GM04503 (cell line): ENCODE results near the gene MAP3K15.

ENCODE experiments used
- DNase-seq: peaks from one replicate; pipeline ENCODE4 v3.0.0-alpha.2; 2012; ENCODE audit warnings: low read depth

MAP3K15 gene

DNA sequence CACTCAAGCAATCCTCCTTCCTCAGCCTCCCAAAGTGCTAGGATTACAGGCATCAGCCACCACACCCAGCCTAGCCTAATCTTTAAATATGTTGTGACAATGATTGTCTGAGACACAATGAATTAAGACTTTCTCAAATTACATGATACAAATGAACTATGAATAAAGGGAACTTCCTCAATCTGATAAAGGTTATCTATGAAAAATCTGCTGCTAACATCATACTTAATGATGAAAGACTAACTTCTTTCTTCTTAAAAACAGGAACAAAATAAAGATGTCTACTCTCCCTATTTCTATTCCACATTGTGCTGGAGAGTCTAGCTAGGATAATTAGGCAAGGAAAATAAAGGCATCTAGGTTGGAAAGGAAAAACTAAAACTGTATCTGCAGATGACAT is 111.6 kb downstream of the MAP3K15 start:
- no peak for DNase-seq

GRCh38 chrX:19392703-19393102 is 122.6 kb downstream of the MAP3K15 start:
- DNase-seq: no peak

DNA sequence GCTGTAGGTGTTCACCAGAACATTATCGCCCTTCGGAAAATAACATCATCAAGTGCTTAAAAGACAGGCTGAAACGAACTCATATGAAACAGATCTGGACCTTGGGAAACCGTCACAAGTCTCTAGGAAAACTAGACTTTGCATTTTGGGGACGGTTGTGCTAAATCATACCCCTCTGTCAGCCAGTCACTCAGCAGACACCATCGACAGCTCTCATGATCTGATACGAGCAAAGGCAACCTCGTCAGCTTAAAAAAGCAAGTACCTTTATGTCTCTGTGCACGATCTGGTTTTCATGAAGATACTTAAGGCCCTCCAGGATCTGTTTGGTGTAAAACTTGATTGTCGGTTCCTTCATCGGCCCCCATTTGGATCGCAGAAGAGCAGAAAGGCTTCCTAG is 123.2 kb downstream of the MAP3K15 start:
- no peak for DNase-seq

GRCh38 chrX:19389227-19389845 is 126.0 kb downstream of the MAP3K15 start:
- no peak for DNase-seq

GRCh38 chrX:19388741-19389140 is 126.6 kb downstream of the MAP3K15 start:
- no peak for DNase-seq

DNA sequence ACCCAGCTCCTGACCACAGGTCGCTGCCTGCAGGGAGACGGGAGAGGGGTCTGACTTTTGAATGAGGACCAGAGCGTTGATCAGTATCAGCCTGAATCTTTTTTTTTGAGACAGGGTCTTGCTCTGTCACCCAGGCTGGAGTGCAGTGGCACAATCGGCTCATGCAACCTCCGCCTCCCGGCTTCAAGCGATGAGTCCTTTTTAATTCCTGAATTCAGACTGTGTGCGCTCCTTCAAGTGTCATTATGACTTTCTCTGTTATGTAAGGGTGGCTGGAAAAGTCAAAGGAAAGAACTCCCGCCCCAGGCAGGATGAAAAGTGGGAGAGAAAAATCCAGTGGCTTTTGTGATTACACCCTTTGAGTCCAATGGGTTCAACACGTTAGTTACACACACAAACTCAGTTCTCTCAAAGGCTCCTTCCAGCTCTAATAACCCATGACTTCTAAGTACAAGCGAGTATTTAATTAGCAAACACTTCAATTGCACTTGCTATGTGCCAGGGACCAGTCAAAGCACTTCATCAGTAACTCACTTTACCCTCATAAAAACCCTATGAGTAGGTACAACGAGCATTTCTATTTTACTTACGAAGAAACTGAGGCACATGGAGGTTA is 127.1 kb downstream of the MAP3K15 start:
- DNase-seq: no peak

DNA sequence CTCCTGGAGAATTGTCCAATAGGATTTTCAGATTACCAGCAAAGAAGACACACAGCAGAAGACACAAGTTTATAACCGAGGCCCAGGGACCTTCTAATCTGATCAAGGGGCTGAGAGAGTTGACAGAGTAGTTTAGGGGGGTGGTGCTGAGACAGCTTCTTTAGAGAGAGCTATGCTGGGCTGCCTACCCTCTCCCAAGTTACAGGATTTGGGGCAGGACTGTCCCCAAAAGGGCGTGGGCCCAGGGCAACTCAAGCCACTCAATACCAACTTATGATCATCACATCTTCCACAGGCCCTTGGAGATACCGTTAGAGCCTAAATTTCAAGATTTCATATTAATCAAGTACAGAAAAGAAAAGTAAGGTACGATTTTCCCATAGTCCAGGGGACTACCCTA is 128.6 kb downstream of the MAP3K15 start:
- no peak for DNase-seq

DNA sequence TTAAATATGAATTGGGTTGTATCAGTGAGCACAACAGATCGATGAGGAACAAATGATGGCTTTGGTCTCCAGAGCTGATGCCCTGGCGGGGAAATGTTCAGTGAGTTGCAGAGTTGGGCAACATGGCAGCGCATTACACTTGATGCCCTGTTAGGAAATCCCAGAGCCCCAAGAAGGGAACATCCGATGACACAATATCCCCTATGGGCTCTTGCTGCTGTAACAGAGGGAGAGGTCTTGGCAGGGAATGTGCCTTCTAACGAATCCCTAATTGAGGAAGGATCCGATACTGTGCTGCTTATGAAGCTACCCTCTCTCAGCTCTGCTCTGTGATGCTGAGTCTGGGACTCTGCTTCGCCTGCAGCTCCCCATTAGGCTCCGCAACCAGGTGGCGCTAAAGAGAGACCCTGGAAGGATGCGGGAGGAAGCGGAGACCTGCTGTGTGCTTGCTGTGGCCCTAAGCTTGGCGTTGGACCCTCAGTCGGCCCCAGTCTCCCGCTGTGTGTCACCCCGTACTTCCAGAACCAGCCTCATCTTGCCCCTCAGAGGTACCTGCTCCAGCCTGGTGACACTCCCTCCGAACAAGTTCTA is 132.7 kb downstream of the MAP3K15 start:
- DNase-seq: no peak

DNA sequence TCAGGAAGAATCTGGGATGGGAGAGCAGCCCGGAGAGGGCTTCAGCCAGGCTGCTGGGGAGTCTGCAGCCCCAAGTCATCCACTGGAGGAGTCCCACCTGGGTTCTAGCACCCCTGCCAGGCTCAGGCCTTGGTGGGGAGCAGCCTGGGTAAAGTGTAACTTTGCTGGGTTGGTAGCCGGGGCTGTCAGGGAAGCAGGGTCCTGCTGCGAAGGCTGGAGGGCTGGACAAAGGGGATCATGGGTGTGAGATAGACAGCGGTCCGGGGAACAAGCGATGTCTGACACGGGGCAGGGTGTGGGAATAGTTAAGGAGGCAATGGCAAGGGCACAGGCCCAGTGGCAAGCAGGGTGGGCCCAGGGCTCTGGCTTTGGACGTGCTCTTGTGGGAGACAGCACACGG is 134.0 kb downstream of the MAP3K15 start:
- DNase-seq: no peak

DNA sequence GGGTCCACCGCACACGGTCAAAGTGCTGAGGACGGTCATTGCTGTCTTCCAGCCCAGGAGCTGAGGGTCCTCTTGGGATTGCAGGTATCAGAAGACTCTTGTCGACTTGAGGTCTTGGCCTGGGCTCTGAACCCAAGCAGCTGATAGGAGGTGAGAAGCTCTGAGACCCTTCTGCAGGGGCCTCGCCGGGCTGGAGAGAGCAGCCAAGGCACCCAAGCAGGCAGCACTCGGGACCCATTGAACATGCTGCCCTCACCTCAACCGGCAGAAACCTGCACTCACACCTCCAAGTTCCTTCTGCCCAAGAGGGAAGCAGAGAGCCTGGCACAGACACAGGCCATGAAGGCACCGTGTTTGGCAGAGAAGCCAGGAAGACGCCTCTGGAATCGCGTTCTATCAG is 137.5 kb downstream of the MAP3K15 start:
- no peak for DNase-seq

DNA sequence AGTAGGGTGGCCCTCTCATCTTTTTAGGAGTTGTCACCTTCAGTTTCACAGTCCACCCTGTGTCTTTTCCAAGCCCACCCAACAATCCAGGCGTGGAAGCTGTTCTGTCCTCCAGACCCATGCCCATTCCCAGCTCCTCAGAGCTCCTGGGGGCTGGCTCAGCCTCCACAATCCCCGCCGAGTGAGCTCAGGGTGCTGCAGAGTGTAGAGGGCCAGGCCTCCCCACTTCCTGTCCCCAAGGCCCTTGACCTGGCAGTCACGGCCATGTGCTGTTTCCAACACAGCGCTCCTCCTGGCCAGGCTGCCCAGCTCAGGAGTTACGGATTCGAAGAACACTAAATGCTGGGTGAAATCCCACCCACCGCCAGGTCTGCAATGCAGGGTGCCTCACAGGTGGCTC is 139.8 kb downstream of the MAP3K15 start:
- no peak for DNase-seq

- no peak for DNase-seq
These were observed 141.9 kb downstream of the MAP3K15 start for GRCh38 chrX:19373351-19373891.

DNA sequence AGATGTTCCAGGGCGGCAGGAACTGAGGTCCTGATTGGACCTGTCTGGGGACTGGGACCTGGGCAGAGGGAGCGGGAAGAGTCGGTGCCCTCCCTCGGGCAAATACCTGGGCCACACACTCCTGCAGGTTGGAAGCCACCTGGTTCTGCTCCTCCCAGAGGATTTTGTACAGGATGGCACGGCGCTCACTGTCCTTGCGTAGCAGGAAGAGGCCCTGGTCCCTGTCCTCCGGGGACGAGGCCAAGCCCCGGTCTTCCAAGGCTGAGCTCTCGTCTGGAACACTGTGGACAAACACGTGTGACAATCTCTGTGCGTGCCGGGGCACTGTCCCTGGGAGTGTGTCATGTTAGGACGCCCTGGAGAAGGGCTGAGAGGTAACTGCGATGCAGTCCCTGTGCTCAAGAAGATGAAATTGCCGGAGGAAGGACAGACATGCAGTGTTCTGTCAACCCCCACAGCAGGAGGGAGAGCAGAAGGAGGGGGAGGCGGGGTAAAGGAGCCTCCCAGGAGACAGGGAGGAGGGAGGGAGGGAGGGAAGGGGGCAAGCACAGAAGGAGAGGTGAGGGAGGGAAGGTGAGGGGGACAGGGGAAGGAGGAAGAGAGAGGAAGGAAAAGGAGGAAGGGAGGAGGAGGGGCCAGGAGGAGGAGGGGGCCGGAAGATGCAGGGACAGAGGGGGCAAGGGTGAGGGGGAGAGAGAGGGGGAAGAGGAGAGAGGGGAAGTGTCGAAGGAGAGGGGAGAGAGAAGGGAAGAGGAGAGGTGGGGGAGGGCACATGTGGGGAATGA is 142.6 kb downstream of the MAP3K15 start:
- DNase-seq: no peak

GRCh38 chrX:19372170-19372546 is 143.2 kb downstream of the MAP3K15 start:
- DNase-seq: no peak

DNA sequence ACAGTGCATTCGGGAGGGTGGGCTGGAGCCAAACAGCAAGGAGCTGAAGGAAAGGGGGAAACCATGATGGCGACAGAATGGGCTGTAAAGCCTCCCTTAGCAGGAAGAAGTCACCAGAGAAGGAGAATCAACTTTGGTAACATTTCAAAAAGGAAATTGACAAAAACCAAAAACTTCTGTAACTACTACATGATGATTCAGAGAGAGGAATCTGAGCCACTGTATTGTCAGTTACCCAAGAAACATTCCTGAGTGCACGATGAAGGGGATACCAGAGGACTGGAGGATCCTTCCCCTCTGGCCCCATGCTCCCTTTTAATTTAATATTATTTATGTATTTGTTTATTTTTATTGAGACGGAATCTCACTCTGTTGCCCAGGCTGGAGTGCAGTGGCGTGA is 145.2 kb downstream of the MAP3K15 start:
- peak; percentile 25 for DNase-seq

GRCh38 chrX:19368576-19368975 is 146.7 kb downstream of the MAP3K15 start:
- DNase-seq: no peak

- no peak for DNase-seq
These were observed 153.6 kb downstream of the MAP3K15 start for GRCh38 chrX:19361701-19362100.

DNA sequence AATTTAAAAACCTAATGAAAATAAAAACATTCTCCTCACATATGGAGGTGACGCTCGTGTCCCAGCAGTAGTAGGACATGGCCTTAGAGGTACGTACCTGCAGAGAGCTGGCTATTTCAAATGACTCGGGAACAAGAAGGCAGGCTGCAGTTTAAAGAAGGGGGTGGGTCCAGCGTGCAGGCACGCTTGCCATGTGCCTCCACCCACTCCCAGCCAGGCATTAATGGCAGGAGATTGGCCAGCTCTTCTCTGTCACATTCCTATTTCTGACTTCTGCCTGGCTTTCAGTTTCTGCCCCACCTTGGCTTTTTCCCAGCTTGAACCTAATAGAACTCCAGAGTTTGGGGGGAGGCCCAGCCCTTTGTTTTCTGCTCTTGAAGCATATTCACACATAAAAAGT is 154.4 kb downstream of the MAP3K15 start:
- no peak for DNase-seq

DNA sequence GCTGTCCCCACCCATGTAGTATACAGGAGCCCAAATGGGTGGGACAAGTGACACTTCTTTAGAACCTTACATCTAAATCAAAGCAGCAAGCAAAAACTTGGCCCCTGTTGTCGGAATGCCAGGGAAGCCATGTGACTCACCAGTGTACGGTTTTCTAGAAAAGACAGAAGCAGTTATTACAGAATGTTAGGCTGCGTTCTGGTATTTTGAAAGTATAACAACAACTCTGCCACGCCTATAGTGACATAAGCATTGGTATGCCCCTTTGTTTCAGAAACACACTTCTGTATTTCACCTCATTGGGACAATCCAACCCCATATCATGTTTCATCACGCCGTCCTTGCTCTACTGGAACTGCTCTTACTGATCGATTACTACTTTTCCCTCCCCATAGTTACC is 156.8 kb downstream of the MAP3K15 start:
- DNase-seq: no peak

- no peak for DNase-seq
These were observed 160.7 kb downstream of the MAP3K15 start for GRCh38 chrX:19354625-19355024.

DNA sequence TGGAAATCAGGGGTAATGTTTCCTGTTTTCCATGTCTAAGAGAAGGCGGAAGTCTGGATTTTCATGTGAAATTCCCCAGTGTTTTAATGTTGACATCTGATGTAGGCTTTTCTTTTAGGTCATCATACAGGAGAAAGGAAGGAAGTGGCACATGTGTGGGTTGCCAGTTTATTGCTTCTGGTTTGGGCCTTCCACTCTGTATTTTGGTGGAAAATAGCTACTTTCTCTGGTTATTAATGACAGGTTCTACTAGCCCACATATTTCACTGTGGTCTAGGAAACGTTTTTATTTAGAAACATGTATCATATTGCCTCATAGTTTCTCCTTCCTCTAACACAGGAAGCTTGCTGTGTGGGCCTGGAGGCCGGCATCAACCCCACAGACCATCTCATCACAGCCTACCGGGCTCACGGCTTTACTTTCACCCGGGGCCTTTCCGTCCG is 164.3 kb downstream of the MAP3K15 start:
- DNase-seq: no peak

DNA sequence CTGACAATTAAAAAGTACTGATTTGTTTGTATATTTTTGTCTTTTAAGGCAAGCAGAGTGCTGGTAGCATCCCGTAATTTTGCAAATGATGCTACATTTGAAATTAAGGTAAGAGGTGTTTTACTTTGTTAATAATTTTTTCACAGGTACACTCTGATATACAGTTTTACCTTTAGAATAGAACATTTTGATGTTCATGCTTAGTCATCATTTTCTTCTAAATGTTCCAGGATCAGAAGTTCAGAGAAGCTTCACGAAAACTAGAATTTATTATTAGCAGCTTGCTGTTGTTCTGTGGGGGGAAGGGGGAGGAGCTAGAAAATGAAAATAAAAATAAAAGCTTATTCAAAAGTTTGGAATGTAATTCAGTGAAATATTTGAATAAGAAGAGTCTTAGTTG is 166.0 kb downstream of the MAP3K15 start:
- DNase-seq: no peak

- DNase-seq: no peak
These were observed 167.4 kb downstream of the MAP3K15 start for GRCh38 chrX:19347916-19348315.
